Activated effector memory CD4-positive, alpha-beta T cell treated with Interleukin-2 at 50 U/mL for 16 hours (primary cell): Measurements from ENCODE around the gene LOXL1.
"Not testable (repeated sequence)": the region's sequence is repeated elsewhere in the genome, so short reads cannot be mapped to it uniquely, and the experiment has no call there.

Experiments
- DNase-seq: peaks from one replicate; pipeline ENCODE4 v3.0.0-alpha.2; 2020

Gene LOXL1

GRCh38 chr15:73954188-73955145 lies 28.2 kb downstream of the LOXL1 start:
- DNase-seq: no peak

- no peak for DNase-seq
Measured at GRCh38 chr15:73955326-73955725, 29.1 kb downstream of the LOXL1 start.

GRCh38 chr15:73955861-73956742 lies 29.8 kb downstream of the LOXL1 start:
- DNase-seq: no peak

DNA sequence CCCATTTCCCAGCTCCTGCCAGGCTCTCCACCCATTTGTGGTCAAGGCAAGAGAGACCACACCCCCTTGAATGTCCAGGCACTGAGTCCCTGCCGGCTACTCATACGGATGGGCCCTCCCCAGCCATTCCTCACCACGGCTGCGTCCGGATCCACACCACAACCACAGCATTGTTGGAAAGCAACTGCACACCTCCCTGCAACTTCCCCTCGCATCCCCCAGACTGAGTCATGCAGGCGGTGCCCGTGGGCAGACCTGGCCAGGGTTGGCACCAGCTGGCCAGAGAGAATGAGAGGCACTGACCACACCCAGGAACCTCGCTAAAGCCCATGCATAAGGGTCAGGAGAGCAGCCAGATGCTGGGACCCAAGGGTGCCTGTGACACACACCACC lies 30.5 kb downstream of the LOXL1 start:
- DNase-seq: no peak

GRCh38 chr15:73957276-73957675 lies 31.0 kb downstream of the LOXL1 start:
- no peak for DNase-seq

- DNase-seq: no peak
Measured at GRCh38 chr15:73957785-73958184, 31.5 kb downstream of the LOXL1 start.

GRCh38 chr15:73959012-73959581 lies 32.8 kb downstream of the LOXL1 start:
- peak; percentile 24 for DNase-seq

DNA sequence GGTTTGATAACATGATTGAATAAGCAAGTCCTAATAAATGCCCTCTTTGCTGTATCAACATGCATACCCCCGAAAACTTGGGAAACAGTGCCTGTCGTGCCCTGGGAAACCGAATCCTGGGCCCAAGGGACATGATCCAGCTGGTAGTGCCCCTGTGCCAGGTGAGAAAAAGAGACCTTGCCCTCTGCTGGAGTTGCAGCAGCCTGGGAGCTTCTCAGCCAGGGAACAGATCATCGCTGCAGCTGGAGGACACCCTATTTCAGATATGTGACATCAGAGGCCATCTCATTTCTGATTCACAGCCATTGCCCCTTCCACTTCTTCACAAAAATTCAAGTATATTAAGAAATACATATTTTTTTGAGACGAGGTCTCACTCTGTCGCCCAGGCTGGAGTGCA lies 33.5 kb downstream of the LOXL1 start:
- DNase-seq: no peak

DNA sequence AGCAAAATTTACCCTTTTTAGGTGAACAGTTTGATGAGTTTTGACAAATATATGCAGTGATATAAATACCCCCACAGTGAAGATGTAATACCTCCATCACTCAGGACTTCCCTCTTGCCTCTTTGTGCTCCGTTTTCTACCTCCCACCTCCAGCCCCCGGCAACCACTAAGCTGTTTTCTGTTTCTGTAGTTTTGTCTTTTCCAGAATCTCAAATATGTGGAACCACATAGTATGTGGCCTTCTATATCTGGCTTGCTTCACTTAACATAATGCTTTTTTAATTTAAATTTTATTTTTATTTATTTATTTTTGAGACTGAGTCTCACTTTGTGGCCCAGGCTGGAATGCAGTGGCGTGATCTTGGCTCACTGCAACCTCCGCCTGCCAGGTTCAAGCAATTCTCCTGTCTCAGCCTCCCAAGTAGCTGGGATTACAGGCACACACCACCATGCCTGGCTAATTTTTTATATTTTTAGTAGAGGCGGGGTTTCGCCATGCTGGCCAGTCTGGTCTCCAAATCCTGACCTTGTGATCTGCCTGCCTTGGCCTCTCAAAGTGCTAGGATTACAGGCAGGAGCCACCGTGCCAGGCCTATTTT lies 34.3 kb downstream of the LOXL1 start:
- not testable (repeated sequence) for DNase-seq

DNA sequence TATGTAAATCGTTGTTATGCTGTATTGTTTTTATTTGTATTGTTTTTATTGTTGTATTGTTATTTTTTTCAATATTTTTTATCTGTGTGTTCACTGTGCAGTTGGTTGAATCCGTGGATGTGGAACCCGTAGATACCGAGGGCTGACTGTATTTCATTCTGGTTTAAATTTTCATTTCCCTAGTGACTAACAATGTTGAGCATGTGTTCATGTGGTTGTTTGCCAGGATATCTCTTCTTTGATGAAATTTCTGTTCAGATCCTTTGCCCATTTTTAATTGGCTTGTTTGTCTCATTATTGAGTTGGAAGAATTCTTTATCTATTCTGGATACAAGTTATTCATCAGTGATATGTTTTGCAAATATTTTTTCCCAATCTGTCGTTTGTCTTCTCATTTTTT lies 36.2 kb downstream of the LOXL1 start:
- no peak for DNase-seq

DNA sequence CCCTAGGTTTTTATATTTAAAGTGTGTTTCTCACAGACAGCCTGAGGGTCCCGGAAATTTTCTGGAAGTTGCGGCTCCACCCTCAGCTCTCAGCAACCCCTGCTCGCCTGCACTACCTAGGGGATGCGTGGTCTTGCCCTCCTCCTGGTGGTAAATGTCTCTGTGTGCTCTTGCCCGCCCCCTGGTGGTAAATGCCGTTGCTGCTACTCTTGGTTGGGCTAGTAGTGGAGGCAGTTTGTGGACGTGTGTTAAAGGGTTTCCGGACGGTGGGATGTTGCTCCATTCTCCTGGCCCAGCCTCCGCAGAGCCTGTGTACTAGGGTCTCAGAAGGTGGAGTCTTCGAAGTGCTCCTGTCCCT lies 38.5 kb downstream of the LOXL1 start:
- peak; percentile 77 for DNase-seq

DNA sequence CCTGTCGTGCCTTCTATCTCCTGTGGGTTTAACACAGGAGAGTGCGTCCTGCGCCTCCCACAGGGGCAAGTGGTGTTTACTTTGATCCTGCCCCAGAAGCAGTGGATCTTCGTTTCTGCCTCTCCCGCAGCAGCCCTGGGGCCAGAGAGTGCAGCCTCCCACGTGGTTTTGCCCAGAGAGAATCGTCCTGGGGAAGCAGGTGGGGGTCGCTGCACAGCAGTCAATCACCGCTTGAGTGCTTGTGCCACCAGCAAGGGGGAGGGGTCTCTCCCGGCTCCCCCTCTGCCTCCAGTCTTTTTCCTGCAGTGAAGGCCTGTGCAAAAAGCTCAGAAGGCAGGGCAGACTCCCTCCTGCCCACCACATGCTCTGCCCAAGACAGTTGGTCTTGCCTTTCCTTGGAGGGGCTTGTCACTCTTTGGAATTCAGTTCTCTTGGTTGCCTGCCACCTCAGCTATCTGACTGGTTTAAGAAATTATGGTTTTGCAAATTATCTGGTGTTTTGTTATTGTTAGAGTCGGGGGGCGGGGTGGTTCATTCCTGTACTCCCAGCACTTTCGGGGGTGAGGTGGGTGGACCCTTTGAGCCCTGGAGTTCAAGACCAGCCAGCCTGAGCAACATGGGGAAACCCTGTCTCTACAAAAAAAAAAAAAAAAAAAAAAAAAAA lies 39.0 kb downstream of the LOXL1 start:
- no peak for DNase-seq

DNA sequence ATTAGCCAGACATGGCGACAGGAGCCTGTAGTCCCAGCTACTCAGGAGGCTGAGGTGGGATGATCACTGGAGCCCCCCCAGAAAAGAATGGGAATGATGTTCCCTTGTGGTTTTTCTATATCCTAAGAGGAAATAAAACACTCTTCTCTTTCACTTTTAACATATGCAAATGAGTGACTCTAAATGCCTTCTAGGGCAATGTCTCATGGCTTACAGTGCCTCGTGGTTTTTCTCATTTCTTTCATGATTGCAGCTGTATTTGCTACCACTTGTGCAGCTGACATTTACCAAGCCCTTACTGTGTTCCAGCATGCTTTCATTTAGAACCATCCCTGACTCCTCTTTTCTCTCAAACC lies 39.5 kb downstream of the LOXL1 start:
- DNase-seq: no peak

DNA sequence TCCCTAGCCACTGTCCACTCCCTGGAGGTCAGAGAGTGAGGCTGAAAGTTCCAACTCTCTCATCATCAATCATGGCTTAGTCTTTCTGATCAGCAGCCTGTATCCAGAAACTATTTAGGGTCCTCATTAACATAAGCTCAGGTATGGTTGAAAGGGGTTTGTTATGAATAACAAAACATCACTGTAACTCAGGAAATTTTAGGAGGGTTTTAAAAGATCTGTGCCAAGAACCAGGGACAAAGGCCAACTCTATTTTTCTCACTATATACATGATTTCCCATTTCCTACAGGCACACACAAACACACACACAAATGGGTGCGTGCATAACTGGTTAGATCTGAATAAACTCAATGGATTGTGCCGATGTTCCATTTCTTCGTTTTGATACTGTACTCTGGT lies 42.2 kb downstream of the LOXL1 start:
- no peak for DNase-seq

DNA sequence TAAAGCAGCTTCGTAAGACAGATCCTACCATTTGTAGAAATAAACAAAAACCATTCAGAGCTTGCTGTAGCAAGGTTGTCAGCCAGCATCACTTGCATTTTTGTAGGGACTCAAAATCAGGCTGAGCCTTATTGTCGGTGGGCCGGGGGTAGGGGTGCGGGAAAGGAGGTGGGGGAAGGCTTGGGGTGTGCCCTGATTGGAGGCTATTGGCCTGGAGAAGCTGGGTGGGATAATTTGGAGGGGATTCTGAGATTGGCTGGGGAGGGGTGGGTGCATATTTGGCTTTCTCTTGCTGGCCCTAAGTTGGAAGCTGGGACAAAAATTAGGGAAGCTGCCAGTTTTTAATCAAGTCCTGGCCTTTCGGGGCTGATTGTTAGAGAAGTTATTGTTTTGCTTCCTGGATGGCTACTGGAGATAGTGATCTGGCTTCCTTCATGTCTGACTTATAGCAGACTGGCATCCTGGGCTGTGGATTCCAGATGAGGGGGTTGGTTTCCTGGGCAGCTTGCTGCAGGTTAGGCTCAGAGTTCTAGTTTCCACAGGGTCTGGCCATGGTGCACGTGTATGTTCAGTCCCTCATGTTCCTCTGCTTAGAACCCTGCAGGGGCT lies 43.0 kb downstream of the LOXL1 start:
- no peak for DNase-seq

GRCh38 chr15:73972984-73973682 lies 46.9 kb downstream of the LOXL1 start:
- peak; percentile 68 for DNase-seq

- DNase-seq: not testable (repeated sequence)
Measured at GRCh38 chr15:73973683-73974200, 47.5 kb downstream of the LOXL1 start.

DNA sequence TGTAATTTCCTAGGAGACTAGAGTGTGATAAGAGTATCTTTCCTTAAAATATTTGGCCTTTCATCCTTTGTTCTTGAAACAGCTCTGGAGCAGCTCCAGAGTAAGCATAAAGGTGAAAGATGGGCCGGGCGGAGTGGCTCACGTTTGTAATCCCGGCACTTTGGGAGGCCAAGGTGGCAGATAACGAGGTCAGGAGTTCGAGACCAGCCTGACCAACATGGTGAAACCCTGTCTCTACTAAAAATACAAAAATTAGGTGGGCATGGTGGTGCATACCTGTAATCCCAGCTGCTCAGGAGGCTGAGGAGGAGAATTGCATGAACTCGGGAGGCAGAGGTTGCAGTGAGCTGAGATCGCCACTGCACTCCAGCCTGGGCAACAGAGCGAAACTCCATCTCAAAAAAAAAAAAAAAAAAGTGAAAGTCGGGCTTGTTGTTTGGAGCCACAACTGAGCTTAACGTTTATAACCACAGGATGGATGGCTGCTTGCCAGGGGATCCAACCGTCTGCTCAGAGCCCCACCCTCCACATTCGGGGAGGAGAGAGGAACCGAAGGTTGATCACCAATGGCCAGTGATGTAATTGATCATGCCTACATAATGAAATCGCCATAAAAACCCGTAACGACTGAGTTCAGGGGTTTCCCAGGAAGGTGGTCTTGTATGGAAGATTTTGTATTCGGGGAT lies 49.3 kb downstream of the LOXL1 start:
- peak; percentile 31 for DNase-seq

DNA sequence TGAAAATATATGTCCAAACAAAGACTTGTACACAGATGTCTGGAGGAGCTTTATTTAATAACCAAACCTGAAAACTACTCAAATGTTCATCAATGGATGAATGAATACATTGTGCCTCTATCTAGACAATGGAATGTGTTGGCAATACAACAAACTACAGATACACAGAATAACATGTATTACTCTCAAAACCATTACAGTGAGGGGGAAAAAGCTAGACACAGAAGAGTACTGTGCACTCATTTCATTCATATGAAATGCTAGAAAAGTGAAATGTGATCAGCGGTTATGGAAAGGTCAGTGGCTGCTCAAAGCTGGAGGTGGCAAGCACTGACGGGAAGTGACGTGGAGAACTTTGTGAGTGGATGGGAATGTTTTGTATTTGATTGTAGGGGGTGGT lies 52.6 kb downstream of the LOXL1 start:
- DNase-seq: no peak

DNA sequence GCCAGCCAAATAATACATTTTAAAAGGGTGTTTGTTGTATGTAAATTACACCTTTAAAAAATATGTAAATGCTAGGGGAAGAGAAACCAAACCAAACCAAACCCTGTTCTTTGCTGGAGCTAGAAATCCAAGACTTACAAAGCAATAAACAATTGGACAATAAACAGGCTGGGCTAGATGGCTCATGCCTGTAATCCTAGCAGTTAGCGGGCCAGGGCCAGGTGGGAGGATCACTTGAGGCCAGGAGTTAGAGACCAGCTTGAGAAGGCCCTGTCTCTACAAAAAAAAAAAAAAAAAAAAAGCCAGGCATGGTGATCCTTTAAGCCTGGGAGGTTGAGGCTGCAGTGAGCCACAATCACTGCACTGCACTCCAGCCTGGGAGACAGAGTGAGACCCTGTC lies 53.4 kb downstream of the LOXL1 start:
- no peak for DNase-seq

- no peak for DNase-seq
Measured at GRCh38 chr15:73981761-73982221, 55.5 kb downstream of the LOXL1 start.
